Measurements from ENCODE around the gene CCNJ.

CCNJ gene

GRCh38 chr10:96082748-96083147, 39.4 kb downstream of the CCNJ start:
- no peak for DNase-seq (ENCODE audit: low read depth)

DNA sequence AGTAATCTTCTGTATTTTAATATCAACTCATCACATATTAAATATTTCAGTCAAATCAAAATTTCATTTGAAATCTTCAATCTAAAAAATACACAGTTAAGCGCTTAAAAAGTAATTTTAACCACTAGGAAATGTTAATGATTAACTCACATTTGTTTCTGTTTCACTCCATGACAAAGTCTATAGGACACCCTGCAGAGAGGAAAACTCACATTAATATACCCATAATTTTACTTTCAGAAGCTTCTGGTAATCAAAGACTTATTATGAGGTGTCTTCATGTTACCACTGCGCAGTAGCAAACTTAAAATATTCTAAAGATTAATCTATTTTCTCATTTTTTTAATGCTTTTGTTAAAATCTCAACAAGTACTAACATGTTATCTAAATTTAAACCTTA, 45.7 kb downstream of the CCNJ start:
- H3K4me3 ChIP-seq (ENCODE audit: low read depth, low read length), result peak overlapping the region; percentile 88
- TF ChIP-seq POLR2A (IDR thresholded peaks at IDR 0.05; ENCODE audit: extremely low read depth, insufficient read length) (no peak), MYC (IDR thresholded peaks at IDR 0.05; ENCODE audit: low read depth, low read length) (no peak), CTCF (IDR thresholded peaks at IDR 0.05; ENCODE audit: low read depth, low read length) (no peak)
- TF ChIP-seq, protein P1, sequence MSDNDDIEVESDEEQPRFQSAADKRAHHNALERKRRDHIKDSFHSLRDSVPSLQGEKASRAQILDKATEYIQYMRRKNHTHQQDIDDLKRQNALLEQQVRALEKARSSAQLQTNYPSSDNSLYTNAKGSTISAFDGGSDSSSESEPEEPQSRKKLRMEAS (IDR thresholded peaks at IDR 0.05; ENCODE audit: low read depth, low read length), result no peak
- DNase-seq (ENCODE audit: low read depth), result no peak

More at GRCh38 chr10:96082748-96083147, 39.4 kb downstream of the CCNJ start:
- TF ChIP-seq CTCF (IDR thresholded peaks at IDR 0.05; ENCODE audit: low read depth, low read length) (no peak), MYC (IDR thresholded peaks at IDR 0.05; ENCODE audit: low read depth, low read length) (no peak), POLR2A (IDR thresholded peaks at IDR 0.05; ENCODE audit: extremely low read depth, insufficient read length) (no peak)
- TF ChIP-seq, protein P1 (IDR thresholded peaks at IDR 0.05; ENCODE audit: low read depth, low read length), result no peak
- H3K4me3 ChIP-seq (ENCODE audit: low read depth, low read length), result no peak overlapping the region

DNA sequence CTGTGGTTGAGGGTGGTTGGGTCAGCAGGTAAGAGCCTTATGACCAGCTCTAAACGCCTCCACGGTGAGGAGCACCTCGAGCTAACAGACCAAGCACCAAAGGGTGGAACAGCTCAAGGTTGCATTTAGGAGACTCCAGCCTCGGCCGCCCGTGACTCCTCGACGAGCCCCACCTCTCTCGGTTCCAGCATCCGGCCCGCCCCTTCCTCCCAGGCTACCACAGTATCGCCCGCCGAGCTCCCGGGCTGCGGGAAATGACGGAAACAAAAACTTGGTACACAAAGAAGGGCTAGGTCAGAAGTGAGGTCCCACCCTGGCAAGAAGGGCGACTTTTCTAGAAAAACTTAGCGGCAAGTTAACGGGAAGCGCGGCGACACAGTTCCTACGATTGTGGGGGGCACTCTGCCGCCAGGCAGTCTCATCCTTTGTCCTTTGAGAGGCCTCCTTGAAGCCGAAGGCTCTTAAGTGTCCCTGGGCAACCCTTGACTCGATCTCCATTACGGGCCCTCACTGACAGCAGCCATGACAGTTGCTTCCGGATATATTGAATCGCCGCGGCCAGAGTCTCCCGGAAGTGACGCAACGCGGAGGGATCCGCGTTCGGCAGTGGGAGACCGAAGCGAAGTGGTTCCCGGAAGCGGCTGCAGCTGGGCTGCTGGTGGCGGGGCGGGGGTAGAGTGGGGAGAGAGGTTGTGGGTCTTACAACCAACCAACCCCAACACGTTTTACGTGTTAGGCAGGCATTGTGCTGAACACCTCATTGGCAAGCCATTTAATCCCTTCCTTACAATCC, 46.5 kb downstream of the CCNJ start:
- DNase-seq (ENCODE audit: low read depth), result peak; percentile 99
- peak overlapping the region; percentile 88 for H3K4me3 ChIP-seq (ENCODE audit: low read depth, low read length)
- TF ChIP-seq POLR2A (IDR thresholded peaks at IDR 0.05; ENCODE audit: extremely low read depth, insufficient read length) (peak; percentile 90), CTCF (IDR thresholded peaks at IDR 0.05; ENCODE audit: low read depth, low read length) (no peak), MYC (IDR thresholded peaks at IDR 0.05; ENCODE audit: low read depth, low read length) (peak; percentile 58; the same call in 1 of the 2 replicates)
- TF ChIP-seq, protein P1 (IDR thresholded peaks at IDR 0.05; ENCODE audit: low read depth, low read length), result peak; percentile 56

GRCh38 chr10:96090463-96090800, 47.0 kb downstream of the CCNJ start:
- TF ChIP-seq CTCF (IDR thresholded peaks at IDR 0.05; ENCODE audit: low read depth, low read length) (no peak), POLR2A (IDR thresholded peaks at IDR 0.05; ENCODE audit: extremely low read depth, insufficient read length) (no peak), MYC (IDR thresholded peaks at IDR 0.05; ENCODE audit: low read depth, low read length) (no peak)
- TF ChIP-seq, protein P1 (IDR thresholded peaks at IDR 0.05; ENCODE audit: low read depth, low read length), result no peak
- no peak for DNase-seq (ENCODE audit: low read depth)
- H3K4me3 ChIP-seq (ENCODE audit: low read depth, low read length), result peak overlapping the region; percentile 88

- TF ChIP-seq CTCF (IDR thresholded peaks at IDR 0.05; ENCODE audit: low read depth, low read length) (no peak), POLR2A (IDR thresholded peaks at IDR 0.05; ENCODE audit: extremely low read depth, insufficient read length) (no peak), MYC (IDR thresholded peaks at IDR 0.05; ENCODE audit: low read depth, low read length) (no peak)
- TF ChIP-seq, protein P1 (IDR thresholded peaks at IDR 0.05; ENCODE audit: low read depth, low read length), result no peak
- H3K4me3 ChIP-seq (ENCODE audit: low read depth, low read length), result no peak overlapping the region
- DNase-seq (ENCODE audit: low read depth), result no peak
Measured at GRCh38 chr10:96092999-96093767, 49.8 kb downstream of the CCNJ start.
